D721Med (cell line): Measurements from ENCODE around the gene CYP27A1.

Source experiments
- DNase-seq: peaks from one replicate; pipeline ENCODE4 v3.0.0; 2011; ENCODE audit warnings: low spot score; ENCODE audit not compliant: insufficient read length
- FAIRE-seq: peaks from 2 replicates; lab custom pipeline; 2011; peaks lifted over from hg19 to GRCh38; lab: Jason Lieb, UNC
- CTCF ChIP-seq: IDR thresholded peaks from 2 replicates; pipeline ENCODE4 v1.5.1; 2012; ENCODE audit warnings: mild to moderate bottlenecking, control low read depth; ENCODE audit not compliant: insufficient read depth; ENCODE audit errors: missing control alignments

Gene CYP27A1

GRCh38 chr2:218863021-218863520 lies 81.1 kb downstream of the CYP27A1 start:
- DNase-seq, result no peak
- FAIRE-seq, result no peak
- no peak for TF ChIP-seq CTCF
